Lower leg skin (tissue), 3 donors: ENCODE measurements around the gene PVR.

Experiments
- POLR2A ChIP-seq, 2 donors: fragments of 450-650 bp; IDR thresholded peaks; one replicate each; pipeline ENCODE4 v1.6.1; 2016 to 2017; ENCODE audit warnings: antibody characterized with exemption in 2 of 2, mild to moderate bottlenecking in 1 of 2, moderate library complexity in 1 of 2
- TF ChIP-seq, protein P1 (sequence below), 3 donors: fragments of 450-650 bp; IDR thresholded peaks; one replicate each; pipeline ENCODE4 v1.5.1; 2016; ENCODE audit warnings: antibody characterized with exemption in 3 of 3, mild to moderate bottlenecking in 3 of 3, moderate library complexity in 2 of 3

DNA sequence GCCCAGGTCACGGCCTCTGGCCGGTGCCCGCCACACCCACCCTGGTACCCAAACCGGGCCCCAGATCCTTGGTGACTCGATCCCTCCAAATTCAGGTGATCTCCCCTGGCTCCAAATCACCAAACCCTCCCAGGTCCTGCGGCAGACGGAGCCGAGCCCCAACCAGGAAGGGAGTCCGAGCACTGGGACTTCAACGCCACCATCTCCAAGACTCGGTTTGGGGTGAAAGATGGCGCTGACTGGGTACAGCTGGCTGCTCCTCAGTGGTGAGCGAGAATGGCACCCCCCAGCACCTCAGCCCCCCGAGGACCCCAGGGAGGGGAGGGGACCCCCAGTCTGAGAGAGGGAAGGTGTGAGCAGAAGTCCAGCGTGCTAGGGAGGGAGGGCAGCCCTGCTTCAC lies 57.5 kb downstream of the PVR start:
- TF ChIP-seq, protein P1, sequence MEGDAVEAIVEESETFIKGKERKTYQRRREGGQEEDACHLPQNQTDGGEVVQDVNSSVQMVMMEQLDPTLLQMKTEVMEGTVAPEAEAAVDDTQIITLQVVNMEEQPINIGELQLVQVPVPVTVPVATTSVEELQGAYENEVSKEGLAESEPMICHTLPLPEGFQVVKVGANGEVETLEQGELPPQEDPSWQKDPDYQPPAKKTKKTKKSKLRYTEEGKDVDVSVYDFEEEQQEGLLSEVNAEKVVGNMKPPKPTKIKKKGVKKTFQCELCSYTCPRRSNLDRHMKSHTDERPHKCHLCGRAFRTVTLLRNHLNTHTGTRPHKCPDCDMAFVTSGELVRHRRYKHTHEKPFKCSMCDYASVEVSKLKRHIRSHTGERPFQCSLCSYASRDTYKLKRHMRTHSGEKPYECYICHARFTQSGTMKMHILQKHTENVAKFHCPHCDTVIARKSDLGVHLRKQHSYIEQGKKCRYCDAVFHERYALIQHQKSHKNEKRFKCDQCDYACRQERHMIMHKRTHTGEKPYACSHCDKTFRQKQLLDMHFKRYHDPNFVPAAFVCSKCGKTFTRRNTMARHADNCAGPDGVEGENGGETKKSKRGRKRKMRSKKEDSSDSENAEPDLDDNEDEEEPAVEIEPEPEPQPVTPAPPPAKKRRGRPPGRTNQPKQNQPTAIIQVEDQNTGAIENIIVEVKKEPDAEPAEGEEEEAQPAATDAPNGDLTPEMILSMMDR (IDR thresholded peaks at IDR 0.05), result no peak
- TF ChIP-seq POLR2A (IDR thresholded peaks at IDR 0.05), result no peak
